ENCODE data around the gene ZCCHC17.

DNA sequence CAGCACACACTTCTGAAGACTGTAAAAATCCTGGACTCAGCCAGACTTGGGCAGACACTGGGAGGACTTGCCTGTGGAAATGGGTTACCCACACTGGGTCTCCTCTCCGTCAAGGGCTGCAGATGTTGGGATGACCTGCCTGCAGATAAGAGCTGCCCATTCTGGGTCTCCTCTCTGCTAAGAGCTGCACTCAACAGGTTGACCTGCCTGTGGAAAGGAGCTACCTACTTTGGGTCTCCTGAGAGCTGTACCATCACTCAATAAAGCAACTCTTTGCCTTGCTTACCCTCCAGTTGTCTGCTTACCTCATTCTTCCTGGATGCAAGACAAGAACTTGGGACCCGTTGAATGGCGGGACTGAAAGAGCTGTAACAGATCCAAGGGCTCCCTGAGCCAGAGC is 28.2 kb downstream of the ZCCHC17 start:
- TF ChIP-seq POLR2A (IDR thresholded peaks at IDR 0.05; ENCODE audit: low read depth, low read length) (no peak), TAF1 (IDR thresholded peaks at IDR 0.05; ENCODE audit: borderline replicate concordance, low read depth, low read length) (no peak), POLR2AphosphoS5 (IDR thresholded peaks at IDR 0.05; ENCODE audit: low read depth, low read length) (no peak)
